ENCODE measurements around the gene AATK. TPM values are rescaled to one million over a fixed set of nuclear protein-coding genes. Genes with fewer than 3 reads are reported as not detected.

The AATK gene
- total and polyA plus RNA-seq, 2 of the 13 experiments (the other 11 are each of a cell fraction or from before 2014, with no cell fraction given): 2.9 to 8.4 TPM

DNA sequence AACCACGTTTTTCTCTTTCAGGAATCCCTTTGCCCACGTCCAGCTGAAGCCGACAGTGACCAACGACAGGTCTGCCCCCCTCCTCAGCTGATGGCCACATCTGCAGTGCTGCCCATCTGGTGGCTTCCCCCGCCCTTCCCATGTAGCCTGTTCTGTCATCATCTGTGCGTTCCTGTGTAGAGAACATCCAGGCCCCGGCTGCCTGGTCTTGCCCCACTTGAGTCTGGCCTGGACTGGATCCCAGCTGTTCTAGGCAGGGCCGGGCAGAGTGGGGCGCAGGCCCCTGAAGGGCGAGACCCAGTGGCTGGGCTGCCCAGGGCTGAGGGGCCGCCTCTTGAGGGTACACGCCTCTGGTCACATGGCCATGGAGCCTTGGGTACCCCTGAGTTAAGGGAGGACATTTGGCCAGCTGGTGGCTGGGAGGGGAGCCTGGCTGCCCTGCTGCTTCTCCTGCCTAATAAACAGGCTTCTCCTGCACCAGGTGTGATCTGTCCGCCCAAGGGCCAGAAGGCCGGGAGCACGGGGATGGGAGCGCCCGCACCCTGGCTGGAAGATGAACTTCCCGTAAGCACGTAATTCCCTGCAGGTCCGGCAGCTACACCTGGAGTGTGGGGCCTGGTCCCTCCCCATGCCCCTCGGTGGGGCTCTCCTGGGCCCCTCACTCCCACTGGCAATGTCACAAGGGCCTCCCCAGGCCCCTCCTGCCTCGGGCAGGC lies 50.1 kb downstream of the AATK start:
- no TSS peak for BruUV-seq (replicated peaks)
- Histone ChIP-seq H3K4me2 (ENCODE audit: low read depth, low read length) (no peak overlapping the region), H3K79me2 (ENCODE audit: insufficient read depth, low read length) (no peaks in the 10 kb centered on the region), H3K4me1 (ENCODE audit: insufficient read depth, low read length) (peaks cover 7% of the 10 kb centered on the region; the same call in 1 of the 2 replicates), H3K27ac (ENCODE audit: extremely low read length, insufficient read depth, low read length) (no peak overlapping the region), H3K9ac (ENCODE audit: insufficient read depth, low read depth, low read length) (no peak overlapping the region), H3K27me3 (ENCODE audit: control insufficient read depth in 1 of 2, insufficient read depth in 2 of 2, low read length in 2 of 2) (no peaks in the 10 kb centered on the region), H3K36me3 (replicated peaks in 1 of 2; ENCODE audit: control insufficient read depth in 1 of 2, insufficient read depth in 2 of 2, low read length in 2 of 2) (peaks cover 0 to 2% of the 10 kb centered on the region in 2 experiments; a peak in 1 of 5 replicates), H2AFZ (ENCODE audit: low read length) (no peak overlapping the region), H4K20me1 (ENCODE audit: insufficient read depth, low read length) (peaks cover 1% of the 10 kb centered on the region; the same call in 1 of the 2 replicates), H3K9me3 (ENCODE audit: low read length) (no peaks in the 10 kb centered on the region), H3K4me3 (replicated peaks in 1 of 3; ENCODE audit: insufficient read depth in 1 of 3, low read depth in 2 of 3, low read length in 3 of 3) (no peak overlapping the region)
- ChIA-PET POLR2A (interaction anchor here (1.1 kb wide), 1 partner anchor 80 kb away, joined by 6 read pairs; no protein-coding TSS in a partner anchor), CTCF (ENCODE audit: low intra/inter-chr PET ratio, low total read pairs) (no interaction called here)
- FAIRE-seq (no peak), ATAC-seq (no peak), DNase-seq (ENCODE audit: low spot score) (no peak)
- in situ Hi-C loops (cut with HindIII; ENCODE audit: extremely low pct_ligation_motif_present, low pct_unique_long_range_greater_than_20kb) (no loop called here), intact Hi-C loops (cut with micrococcal nuclease; ENCODE audit: unreplicated experiment) (no loop called here)
- WGBS (ENCODE audit: low lambda C conversion rate): 90% methylated on average over 16 of the region's 22 CpGs
- TF ChIP-seq ZNF33B (CRISPR knock-in tag; IDR thresholded peaks at IDR 0.05): no peak
- no peak for TF ChIP-seq RFX1 (IDR thresholded peaks at IDR 0.05)
- no peak for TF ChIP-seq ZNF557 (CRISPR knock-in tag; IDR thresholded peaks at IDR 0.05)
- TF ChIP-seq THAP11 (CRISPR knock-in tag; IDR thresholded peaks at IDR 0.05): no peak
- no peak for TF ChIP-seq KDM1A (CRISPR knock-in tag; IDR thresholded peaks at IDR 0.05)
- no peak for TF ChIP-seq FOXK1 (CRISPR knock-in tag; IDR thresholded peaks at IDR 0.05; ENCODE audit: borderline replicate concordance, low read depth)
- no peak for TF ChIP-seq PTBP1 (IDR thresholded peaks at IDR 0.05; ENCODE audit: low read depth, low read length, poor library complexity, severe bottlenecking)
- no peak for TF ChIP-seq ZNF713 (CRISPR knock-in tag; IDR thresholded peaks at IDR 0.05)
- 0 out of 2 replicates have a peak, but pooled peaks have one; percentile 0 for TF ChIP-seq ZNF687 (CRISPR knock-in tag; IDR thresholded peaks at IDR 0.05)

Measured in HepG2 (cell line).